HepG2 (cell line): ENCODE results near the gene POLR2B. TPM values are rescaled to one million over a fixed set of nuclear protein-coding genes. Genes with fewer than 3 reads are reported as not detected.

Source experiments
- ATAC-seq: fragments of 200-7000 bp; cut with Tn5 transposase; 3 replicates; pipeline ENCODE4 v1.9.1; 2020; ENCODE audit warnings: mild to moderate bottlenecking, moderate library complexity
- BruUV-seq: library from RNA; stranded (reverse); fragments of 400-500 nt; replicated peaks from 2 replicates; lab custom pipeline; 2021; lab: Mats Ljungman, UMichigan
- CTCF ChIA-PET: fragments of 300-600 bp; formaldehyde crosslinking; extraction: SDS; loops from one replicate; lab custom pipeline; 2021; ENCODE audit warnings: low total read pairs, inconsistent platforms, low intra/inter-chr PET ratio; lab: Yijun Ruan, JAX
- POLR2A ChIA-PET: fragments of 350-600 bp; sonication (Branson Sonifier 250); formaldehyde crosslinking; loops from one replicate; lab custom pipeline; 2020; ENCODE audit warnings: antibody characterized with exemption, inconsistent platforms; lab: Yijun Ruan, JAX
- DNase-seq: peaks from one replicate; pipeline ENCODE4 v3.0.0-alpha.2; 2015; ENCODE audit warnings: low spot score
- FAIRE-seq: peaks from 3 replicates; lab custom pipeline; 2011; peaks lifted over from hg19 to GRCh38; lab: Jason Lieb, UNC
- H2AFZ ChIP-seq: one replicate; pipeline ENCODE4 v1.6.1; 2011; ENCODE audit warnings: low read length, inconsistent platforms
- H3K27ac ChIP-seq: fragments of 300-600 bp; 3 replicates; pipeline ENCODE4 v1.8.0; 2011; ENCODE audit warnings: mixed run types, mild to moderate bottlenecking, mixed read lengths, low read length, inconsistent platforms; ENCODE audit not compliant: insufficient read depth; ENCODE audit errors: extremely low read length
- H3K27me3 ChIP-seq, 2 experiments: fragments of 200-600 bp in 1 of 2; 2 replicates in 1 of 2; 3 replicates in 1 of 2; pipeline versions ENCODE4 v1.6.0 to v1.8.0; 2011; ENCODE audit warnings: low read length in 2 of 2, mild to moderate bottlenecking in 2 of 2, moderate library complexity in 2 of 2, inconsistent platforms in 1 of 2; ENCODE audit not compliant: insufficient read depth in 2 of 2, control insufficient read depth in 1 of 2
- H3K36me3 ChIP-seq, 2 experiments: fragments of 200-600 bp in 1 of 2; replicated peaks in 1 of 2; 2 replicates in 1 of 2; 3 replicates in 1 of 2; pipeline versions ENCODE4 v1.5.1 to v1.8.0; 2011; ENCODE audit warnings: low read length in 2 of 2, inconsistent platforms in 1 of 2; ENCODE audit not compliant: insufficient read depth in 2 of 2, control insufficient read depth in 1 of 2
- H3K4me1 ChIP-seq: 2 replicates; pipeline ENCODE4 v1.5.1; 2012; ENCODE audit warnings: low read length, inconsistent platforms; ENCODE audit not compliant: insufficient read depth
- H3K4me2 ChIP-seq: 2 replicates; pipeline ENCODE4 v1.6.0; 2011; ENCODE audit warnings: low read depth, low read length, inconsistent platforms
- H3K4me3 ChIP-seq, 3 experiments: fragments of 200-600 bp in 1 of 3; sonication (generic), shearing (Covaris generic) in 1 of 3; replicated peaks in 1 of 3; 2 replicates each; pipeline ENCODE4 v1.5.1; 2011 to 2016; ENCODE audit warnings: low read length in 3 of 3, inconsistent platforms in 2 of 3, low read depth in 2 of 3, mild to moderate bottlenecking in 2 of 3, control low read depth in 1 of 3, mixed read lengths in 1 of 3; ENCODE audit not compliant: insufficient read depth in 1 of 3
- H3K79me2 ChIP-seq: one replicate; pipeline ENCODE4 v1.6.1; 2011; ENCODE audit warnings: low read length, inconsistent platforms; ENCODE audit not compliant: insufficient read depth
- H3K9ac ChIP-seq: 2 replicates; pipeline ENCODE4 v1.6.0; 2011; ENCODE audit warnings: mild to moderate bottlenecking, low read depth, low read length, inconsistent platforms; ENCODE audit not compliant: insufficient read depth
- H3K9me3 ChIP-seq: 2 replicates; pipeline ENCODE4 v1.5.1; 2012; ENCODE audit warnings: mild to moderate bottlenecking, low read length
- H4K20me1 ChIP-seq: 2 replicates; pipeline ENCODE4 v1.6.0; 2011; ENCODE audit warnings: inconsistent platforms, mild to moderate bottlenecking, low read length, moderate library complexity; ENCODE audit not compliant: insufficient read depth
- AHR ChIP-seq: IDR thresholded peaks from 2 replicates; pipeline ENCODE4 v1.6.1; 2018; ENCODE audit warnings: missing genetic modification reagents, missing compliant biosample characterization
- GFI1 ChIP-seq: sonication (generic); formaldehyde crosslinking; IDR thresholded peaks from 2 replicates; pipeline ENCODE4 v1.5.0; 2020; ENCODE audit warnings: missing genetic modification reagents, mild to moderate bottlenecking, borderline replicate concordance
- KAT2B ChIP-seq: fragments of 150-350 bp; IDR thresholded peaks from 2 replicates; pipeline ENCODE4 v1.6.1; 2014; ENCODE audit warnings: low read depth, low read length, borderline replicate concordance
- MTF1 ChIP-seq: sonication (generic); formaldehyde crosslinking; IDR thresholded peaks from 2 replicates; pipeline ENCODE4 v1.5.0; 2020; ENCODE audit warnings: missing genetic modification reagents
- STAT5B ChIP-seq: sonication (generic); formaldehyde crosslinking; IDR thresholded peaks from 2 replicates; pipeline ENCODE4 v1.4.0; 2020; ENCODE audit warnings: missing genetic modification reagents
- THAP7 ChIP-seq: sonication (generic); formaldehyde crosslinking; IDR thresholded peaks from 2 replicates; pipeline ENCODE4 v1.8.1; 2023; ENCODE audit warnings: mild to moderate bottlenecking, missing genetic modification reagents
- THYN1 ChIP-seq: sonication (generic); formaldehyde crosslinking; IDR thresholded peaks from 2 replicates; pipeline ENCODE4 v1.8.1; 2023; ENCODE audit warnings: low read depth, mild to moderate bottlenecking, moderate library complexity, missing genetic modification reagents, borderline replicate concordance
- ZBTB38 ChIP-seq: sonication (generic); formaldehyde crosslinking; IDR thresholded peaks from 2 replicates; pipeline ENCODE4 v1.5.1; 2020; ENCODE audit warnings: mild to moderate bottlenecking, missing genetic modification reagents
- ZC3H4 ChIP-seq: sonication (generic); formaldehyde crosslinking; IDR thresholded peaks from 2 replicates; pipeline ENCODE4 v1.4.0; 2020; ENCODE audit warnings: missing genetic modification reagents, borderline replicate concordance
- ZNF121 ChIP-seq: sonication (generic); formaldehyde crosslinking; IDR thresholded peaks from 2 replicates; pipeline ENCODE4 v1.5.0; 2020; ENCODE audit warnings: mild to moderate bottlenecking, missing genetic modification reagents
- ZNF263 ChIP-seq: sonication (generic); formaldehyde crosslinking; IDR thresholded peaks from 2 replicates; pipeline ENCODE4 v1.4.0; 2020; ENCODE audit warnings: missing genetic modification reagents
- ZNF382 ChIP-seq: sonication (generic); formaldehyde crosslinking; IDR thresholded peaks from 2 replicates; pipeline ENCODE4 v1.5.0; 2020; ENCODE audit warnings: missing genetic modification reagents, mild to moderate bottlenecking, borderline replicate concordance
- ZNF713 ChIP-seq: sonication (generic); formaldehyde crosslinking; IDR thresholded peaks from 2 replicates; pipeline ENCODE4 v1.4.0; 2020; ENCODE audit warnings: mild to moderate bottlenecking, missing genetic modification reagents
- ZNF740 ChIP-seq: sonication (generic); formaldehyde crosslinking; IDR thresholded peaks from 2 replicates; pipeline ENCODE4 v1.4.0; 2020; ENCODE audit warnings: missing genetic modification reagents
- ZNF780A ChIP-seq: sonication (generic); formaldehyde crosslinking; IDR thresholded peaks from 2 replicates; pipeline ENCODE4 v1.8.0; 2022; ENCODE audit warnings: mild to moderate bottlenecking, missing genetic modification reagents, moderate library complexity
- ZSCAN30 ChIP-seq: sonication (generic); formaldehyde crosslinking; IDR thresholded peaks from 2 replicates; pipeline ENCODE4 v1.5.0; 2020; ENCODE audit warnings: mild to moderate bottlenecking, missing genetic modification reagents
- WGBS: methylation state at CpG from one replicate; pipeline ENCODE4 v1.1.6; 2017; ENCODE audit warnings: low lambda C conversion rate; 5-methylcytosine and 5-hydroxymethylcytosine counted together
- in situ Hi-C: cut with HindIII; loops from 2 replicates; pipeline ENCODE4 v1.10.0; 2017; ENCODE audit warnings: low pct_unique_long_range_greater_than_20kb; ENCODE audit not compliant: extremely low pct_ligation_motif_present
- intact Hi-C: fragments of 100-400 bp; cut with micrococcal nuclease; formaldehyde crosslinking; loops from one replicate; pipeline ENCODE4 v1.10.0; 2022; ENCODE audit not compliant: unreplicated experiment
- polyA plus RNA-seq, 8 experiments: library from polyadenylated mRNA; depleted of rRNA in 3 of 8; stranded (reverse) in 7 of 8; unstranded in 1 of 8; fragments of >200 nt; fragmentation: Illumina TruSeq in 4 of 8; extraction: Trizol in 4 of 8; gene quantifications; 2 replicates each; pipeline versions ENCODE4 v1.2.1 to v1.2.3, GENCODE V29; 2011 to 2016; ENCODE audit warnings: low read depth in 4 of 8, missing spikeins in 1 of 8, mixed read lengths in 1 of 8; ENCODE audit not compliant: insufficient read depth in 1 of 8
- total RNA-seq, 5 experiments: library from RNA; depleted of rRNA; stranded (reverse); fragments of >200 nt; fragmentation: Illumina TruSeq; extraction: Trizol; gene quantifications; 2 replicates each; pipeline ENCODE4 v1.2.3, GENCODE V29; 2016; ENCODE audit warnings: low read depth in 1 of 5

The POLR2B gene
- total and polyA plus RNA-seq, 2 of the 13 experiments (the other 11 are each of a cell fraction or from before 2014, with no cell fraction given) = 70.6 to 116 TPM

GRCh38 chr4:56995525-56995924 is 16.8 kb downstream of the POLR2B start:
- H3K36me3 ChIP-seq = peaks cover 21 to 74% of the 10 kb centered on the region in 2 experiments

GRCh38 chr4:56999751-57000150 is 21.1 kb downstream of the POLR2B start:
- Histone ChIP-seq H3K4me3 (no peak overlapping the region), H4K20me1 (0 out of 2 replicates have a peak, but pooled peaks cover 3% of the 10 kb centered on the region), H3K9ac (no peak overlapping the region), H3K27ac (no peak overlapping the region), H3K27me3 (no peaks in the 10 kb centered on the region), H3K4me1 (no peaks in the 10 kb centered on the region), H2AFZ (no peak overlapping the region), H3K9me3 (no peaks in the 10 kb centered on the region), H3K4me2 (no peak overlapping the region), H3K79me2 (peaks cover 3% of the 10 kb centered on the region), H3K36me3 (peaks cover 15 to 65% of the 10 kb centered on the region in 2 experiments)
- FAIRE-seq = no peak
- intact Hi-C loops = no loop called here
- WGBS = 91% methylated on average over 1 of the region's 1 CpG
- TF ChIP-seq ZNF263 = no peak
- no peak for TF ChIP-seq ZC3H4 (CRISPR knock-in tag)
- no peak for TF ChIP-seq THAP7 (CRISPR knock-in tag)
- no peak for TF ChIP-seq GFI1
- TF ChIP-seq ZNF121 (CRISPR knock-in tag) = no peak
- DNase-seq = no peak
- CTCF ChIA-PET = no interaction called here
- ATAC-seq = no peak
- POLR2A ChIA-PET = interaction anchor here (1.3 kb wide), 1 partner anchor 21 kb away, joined by 5 read pairs; the partner anchor contains the start of gene POLR2B
- in situ Hi-C loops = no loop called here
- BruUV-seq = TSS peak; percentile 20

More at GRCh38 chr4:56995525-56995924, 16.8 kb downstream of the POLR2B start:
- Histone ChIP-seq H3K79me2 (peaks cover 3% of the 10 kb centered on the region), H3K27ac (no peak overlapping the region), H3K9me3 (no peaks in the 10 kb centered on the region), H3K9ac (no peak overlapping the region), H3K27me3 (no peaks in the 10 kb centered on the region), H3K4me2 (no peak overlapping the region), H3K4me1 (no peaks in the 10 kb centered on the region), H2AFZ (no peak overlapping the region), H4K20me1 (0 out of 2 replicates have a peak, but pooled peaks cover 3% of the 10 kb centered on the region), H3K4me3 (no peak overlapping the region)
- ChIA-PET CTCF (no interaction called here), POLR2A (no interaction called here)
- no peak for FAIRE-seq
- intact Hi-C loops (no loop called here), in situ Hi-C loops (no loop called here)
- ATAC-seq = no peak
- 98% methylated on average over 7 of the region's 7 CpGs for WGBS
- BruUV-seq = no TSS peak
- DNase-seq = no peak
- TF ChIP-seq KAT2B (no peak), ZNF740 (no peak), ZNF713 (CRISPR knock-in tag) (no peak), AHR (CRISPR knock-in tag) (no peak), ZBTB38 (no peak), THYN1 (CRISPR knock-in tag) (no peak), STAT5B (CRISPR knock-in tag) (no peak), ZSCAN30 (CRISPR knock-in tag) (no peak), ZNF780A (no peak), MTF1 (CRISPR knock-in tag) (no peak), ZNF382 (no peak)
